HepG2 (cell line): ENCODE results near the gene CIAO2A. TPM values are rescaled to one million over a fixed set of nuclear protein-coding genes. Genes with fewer than 3 reads are reported as not detected.
A peak's percentile ranks its signal among the peaks of the same experiment; 100 is the strongest.

Experiments
- ATAC-seq: fragments of 200-7000 bp; cut with Tn5 transposase; 3 replicates; pipeline ENCODE4 v1.9.1; 2020; ENCODE audit warnings: mild to moderate bottlenecking, moderate library complexity
- BruUV-seq: library from RNA; stranded (reverse); fragments of 400-500 nt; replicated peaks from 2 replicates; lab custom pipeline; 2021; lab: Mats Ljungman, UMichigan
- CTCF ChIA-PET: fragments of 300-600 bp; formaldehyde crosslinking; extraction: SDS; loops from one replicate; lab custom pipeline; 2021; ENCODE audit warnings: low total read pairs, inconsistent platforms, low intra/inter-chr PET ratio; lab: Yijun Ruan, JAX
- POLR2A ChIA-PET: fragments of 350-600 bp; sonication (Branson Sonifier 250); formaldehyde crosslinking; loops from one replicate; lab custom pipeline; 2020; ENCODE audit warnings: antibody characterized with exemption, inconsistent platforms; lab: Yijun Ruan, JAX
- DNase-seq: peaks from one replicate; pipeline ENCODE4 v3.0.0-alpha.2; 2015; ENCODE audit warnings: low spot score
- FAIRE-seq: peaks from 3 replicates; lab custom pipeline; 2011; peaks lifted over from hg19 to GRCh38; lab: Jason Lieb, UNC
- H2AFZ ChIP-seq: one replicate; pipeline ENCODE4 v1.6.1; 2011; ENCODE audit warnings: low read length, inconsistent platforms
- H3K27ac ChIP-seq: fragments of 300-600 bp; 3 replicates; pipeline ENCODE4 v1.8.0; 2011; ENCODE audit warnings: mixed run types, mild to moderate bottlenecking, mixed read lengths, low read length, inconsistent platforms; ENCODE audit not compliant: insufficient read depth; ENCODE audit errors: extremely low read length
- H3K27me3 ChIP-seq, 2 experiments: fragments of 200-600 bp in 1 of 2; 2 replicates in 1 of 2; 3 replicates in 1 of 2; pipeline versions ENCODE4 v1.6.0 to v1.8.0; 2011; ENCODE audit warnings: low read length in 2 of 2, mild to moderate bottlenecking in 2 of 2, moderate library complexity in 2 of 2, inconsistent platforms in 1 of 2; ENCODE audit not compliant: insufficient read depth in 2 of 2, control insufficient read depth in 1 of 2
- H3K36me3 ChIP-seq, 2 experiments: fragments of 200-600 bp in 1 of 2; replicated peaks in 1 of 2; 2 replicates in 1 of 2; 3 replicates in 1 of 2; pipeline versions ENCODE4 v1.5.1 to v1.8.0; 2011; ENCODE audit warnings: low read length in 2 of 2, inconsistent platforms in 1 of 2; ENCODE audit not compliant: insufficient read depth in 2 of 2, control insufficient read depth in 1 of 2
- H3K4me1 ChIP-seq: 2 replicates; pipeline ENCODE4 v1.5.1; 2012; ENCODE audit warnings: low read length, inconsistent platforms; ENCODE audit not compliant: insufficient read depth
- H3K4me2 ChIP-seq: 2 replicates; pipeline ENCODE4 v1.6.0; 2011; ENCODE audit warnings: low read depth, low read length, inconsistent platforms
- H3K4me3 ChIP-seq, 3 experiments: fragments of 200-600 bp in 1 of 3; sonication (generic), shearing (Covaris generic) in 1 of 3; replicated peaks in 1 of 3; 2 replicates each; pipeline ENCODE4 v1.5.1; 2011 to 2016; ENCODE audit warnings: low read length in 3 of 3, inconsistent platforms in 2 of 3, low read depth in 2 of 3, mild to moderate bottlenecking in 2 of 3, control low read depth in 1 of 3, mixed read lengths in 1 of 3; ENCODE audit not compliant: insufficient read depth in 1 of 3
- H3K79me2 ChIP-seq: one replicate; pipeline ENCODE4 v1.6.1; 2011; ENCODE audit warnings: low read length, inconsistent platforms; ENCODE audit not compliant: insufficient read depth
- H3K9ac ChIP-seq: 2 replicates; pipeline ENCODE4 v1.6.0; 2011; ENCODE audit warnings: mild to moderate bottlenecking, low read depth, low read length, inconsistent platforms; ENCODE audit not compliant: insufficient read depth
- H3K9me3 ChIP-seq: 2 replicates; pipeline ENCODE4 v1.5.1; 2012; ENCODE audit warnings: mild to moderate bottlenecking, low read length
- H4K20me1 ChIP-seq: 2 replicates; pipeline ENCODE4 v1.6.0; 2011; ENCODE audit warnings: inconsistent platforms, mild to moderate bottlenecking, low read length, moderate library complexity; ENCODE audit not compliant: insufficient read depth
- CENPX ChIP-seq: sonication (generic); formaldehyde crosslinking; IDR thresholded peaks from 2 replicates; pipeline ENCODE4 v1.9.0; 2021; ENCODE audit warnings: mild to moderate bottlenecking, missing genetic modification reagents, moderate library complexity
- SNRNP70 ChIP-seq: fragments of 200-400 bp; formaldehyde crosslinking; IDR thresholded peaks from 2 replicates; pipeline ENCODE4 v1.6.1; 2017; ENCODE audit warnings: mild to moderate bottlenecking, low read depth, low read length, moderate library complexity
- TEAD2 ChIP-seq: sonication (generic); formaldehyde crosslinking; IDR thresholded peaks from 2 replicates; pipeline ENCODE4 v1.9.0; 2021; ENCODE audit warnings: missing genetic modification reagents
- ZBTB20 ChIP-seq: sonication (generic); formaldehyde crosslinking; IDR thresholded peaks from 2 replicates; pipeline ENCODE4 v1.8.1; 2023; ENCODE audit warnings: missing genetic modification reagents, low read depth, mild to moderate bottlenecking, borderline replicate concordance
- ZNF605 ChIP-seq: sonication (generic); formaldehyde crosslinking; IDR thresholded peaks from 2 replicates; pipeline ENCODE4 v1.8.0; 2022; ENCODE audit warnings: mild to moderate bottlenecking, missing genetic modification reagents
- ZNF772 ChIP-seq: sonication (generic); formaldehyde crosslinking; IDR thresholded peaks from 2 replicates; pipeline ENCODE4 v1.5.0; 2020; ENCODE audit warnings: mild to moderate bottlenecking, missing genetic modification reagents
- WGBS: methylation state at CpG from one replicate; pipeline ENCODE4 v1.1.6; 2017; ENCODE audit warnings: low lambda C conversion rate; 5-methylcytosine and 5-hydroxymethylcytosine counted together
- in situ Hi-C: cut with HindIII; loops from 2 replicates; pipeline ENCODE4 v1.10.0; 2017; ENCODE audit warnings: low pct_unique_long_range_greater_than_20kb; ENCODE audit not compliant: extremely low pct_ligation_motif_present
- intact Hi-C: fragments of 100-400 bp; cut with micrococcal nuclease; formaldehyde crosslinking; loops from one replicate; pipeline ENCODE4 v1.10.0; 2022; ENCODE audit not compliant: unreplicated experiment
- polyA plus RNA-seq, 8 experiments: library from polyadenylated mRNA; depleted of rRNA in 3 of 8; stranded (reverse) in 7 of 8; unstranded in 1 of 8; fragments of >200 nt; fragmentation: Illumina TruSeq in 4 of 8; extraction: Trizol in 4 of 8; gene quantifications; 2 replicates each; pipeline versions ENCODE4 v1.2.1 to v1.2.3, GENCODE V29; 2011 to 2016; ENCODE audit warnings: low read depth in 4 of 8, missing spikeins in 1 of 8, mixed read lengths in 1 of 8; ENCODE audit not compliant: insufficient read depth in 1 of 8
- total RNA-seq, 5 experiments: library from RNA; depleted of rRNA; stranded (reverse); fragments of >200 nt; fragmentation: Illumina TruSeq; extraction: Trizol; gene quantifications; 2 replicates each; pipeline ENCODE4 v1.2.3, GENCODE V29; 2016; ENCODE audit warnings: low read depth in 1 of 5
- TF ChIP-seq, protein P1 (sequence below): sonication (generic); formaldehyde crosslinking; conservative IDR thresholded peaks from 2 replicates; pipeline ENCODE4 v1.5.0; 2020; ENCODE audit warnings: missing genetic modification reagents
- TF ChIP-seq, protein P2 (sequence below): sonication (generic); formaldehyde crosslinking; IDR thresholded peaks from 2 replicates; pipeline ENCODE4 v1.4.0; 2020; ENCODE audit warnings: missing genetic modification reagents

Gene CIAO2A
- total and polyA plus RNA-seq, 2 of the 13 experiments (the other 11 are each of a cell fraction or from before 2014, with no cell fraction given) = 83.0 to 100 TPM

DNA sequence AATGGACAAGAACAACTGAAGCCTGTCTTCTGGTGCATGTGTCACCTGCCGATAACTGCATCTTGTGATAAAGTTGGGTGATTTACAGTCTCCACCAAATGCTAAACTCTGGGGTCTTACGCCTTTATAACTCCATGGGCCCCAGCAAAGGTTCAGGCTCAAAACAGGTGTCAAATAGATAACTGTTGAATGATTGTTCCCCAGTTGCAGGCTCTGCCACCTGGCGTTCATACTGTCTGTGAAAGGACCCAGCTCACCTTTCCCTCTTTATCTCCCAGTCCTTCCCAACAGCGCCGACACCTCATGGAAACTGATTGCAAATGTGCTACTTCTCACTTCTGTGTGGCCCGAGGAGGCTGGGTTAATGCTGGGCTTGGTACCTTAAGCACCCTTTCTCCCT lies 49.6 kb upstream of the CIAO2A start (continued):
- TF ChIP-seq, protein P1, sequence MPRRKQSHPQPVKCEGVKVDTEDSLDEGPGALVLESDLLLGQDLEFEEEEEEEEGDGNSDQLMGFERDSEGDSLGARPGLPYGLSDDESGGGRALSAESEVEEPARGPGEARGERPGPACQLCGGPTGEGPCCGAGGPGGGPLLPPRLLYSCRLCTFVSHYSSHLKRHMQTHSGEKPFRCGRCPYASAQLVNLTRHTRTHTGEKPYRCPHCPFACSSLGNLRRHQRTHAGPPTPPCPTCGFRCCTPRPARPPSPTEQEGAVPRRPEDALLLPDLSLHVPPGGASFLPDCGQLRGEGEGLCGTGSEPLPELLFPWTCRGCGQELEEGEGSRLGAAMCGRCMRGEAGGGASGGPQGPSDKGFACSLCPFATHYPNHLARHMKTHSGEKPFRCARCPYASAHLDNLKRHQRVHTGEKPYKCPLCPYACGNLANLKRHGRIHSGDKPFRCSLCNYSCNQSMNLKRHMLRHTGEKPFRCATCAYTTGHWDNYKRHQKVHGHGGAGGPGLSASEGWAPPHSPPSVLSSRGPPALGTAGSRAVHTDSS (CRISPR knock-in tag) = no peak
- no peak for TF ChIP-seq ZNF605 (CRISPR knock-in tag)

DNA sequence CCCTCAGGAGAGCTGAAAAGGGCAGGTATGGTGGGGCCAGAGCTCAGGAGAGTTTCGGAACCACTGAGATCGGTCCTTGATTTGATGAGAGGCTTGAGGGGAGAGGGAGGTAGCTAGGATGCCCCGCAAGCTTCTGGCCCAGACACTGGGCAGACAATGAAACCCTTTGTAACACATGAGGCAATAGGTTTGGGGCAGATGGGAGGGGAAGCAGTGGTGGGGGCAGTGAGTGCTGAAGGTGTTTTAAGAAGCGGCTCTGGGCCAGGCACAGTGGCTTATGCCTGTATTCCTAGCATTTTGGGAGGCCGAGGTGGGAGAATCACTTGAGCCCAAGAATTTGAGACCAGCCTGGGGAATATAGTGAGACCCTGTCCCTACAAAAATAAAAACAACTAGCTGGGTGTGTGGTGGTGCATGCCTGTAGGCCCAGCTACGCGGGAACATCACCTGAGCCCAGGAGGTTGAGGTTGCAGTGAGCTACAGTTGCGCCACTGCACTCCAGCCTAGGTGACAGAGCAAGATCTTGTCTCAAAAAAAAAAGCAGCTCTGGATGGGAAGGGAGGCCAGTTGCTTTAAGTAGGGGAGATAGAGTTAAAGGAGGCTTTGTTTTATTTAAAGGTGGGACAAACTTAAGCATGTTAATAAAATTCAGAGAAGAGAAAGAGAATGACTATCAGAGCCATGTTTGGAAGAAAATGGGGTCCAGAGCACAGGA lies 48.3 kb upstream of the CIAO2A start:
- intact Hi-C loops (no loop called here), in situ Hi-C loops (no loop called here)
- Histone ChIP-seq H3K4me1 (peaks cover 40% of the 10 kb centered on the region), H3K4me3 (no peak overlapping the region), H4K20me1 (no peaks in the 10 kb centered on the region), H3K36me3 (peaks cover 20 to 38% of the 10 kb centered on the region in 2 experiments), H3K79me2 (no peaks in the 10 kb centered on the region), H3K27ac (no peak overlapping the region), H3K9ac (no peak overlapping the region), H3K27me3 (no peaks in the 10 kb centered on the region), H3K9me3 (no peaks in the 10 kb centered on the region), H3K4me2 (no peak overlapping the region), H2AFZ (no peak overlapping the region)
- no peak for TF ChIP-seq SNRNP70
- TF ChIP-seq ZBTB20 (CRISPR knock-in tag) = no peak
- no peak for TF ChIP-seq ZNF772
- TF ChIP-seq, protein P2, sequence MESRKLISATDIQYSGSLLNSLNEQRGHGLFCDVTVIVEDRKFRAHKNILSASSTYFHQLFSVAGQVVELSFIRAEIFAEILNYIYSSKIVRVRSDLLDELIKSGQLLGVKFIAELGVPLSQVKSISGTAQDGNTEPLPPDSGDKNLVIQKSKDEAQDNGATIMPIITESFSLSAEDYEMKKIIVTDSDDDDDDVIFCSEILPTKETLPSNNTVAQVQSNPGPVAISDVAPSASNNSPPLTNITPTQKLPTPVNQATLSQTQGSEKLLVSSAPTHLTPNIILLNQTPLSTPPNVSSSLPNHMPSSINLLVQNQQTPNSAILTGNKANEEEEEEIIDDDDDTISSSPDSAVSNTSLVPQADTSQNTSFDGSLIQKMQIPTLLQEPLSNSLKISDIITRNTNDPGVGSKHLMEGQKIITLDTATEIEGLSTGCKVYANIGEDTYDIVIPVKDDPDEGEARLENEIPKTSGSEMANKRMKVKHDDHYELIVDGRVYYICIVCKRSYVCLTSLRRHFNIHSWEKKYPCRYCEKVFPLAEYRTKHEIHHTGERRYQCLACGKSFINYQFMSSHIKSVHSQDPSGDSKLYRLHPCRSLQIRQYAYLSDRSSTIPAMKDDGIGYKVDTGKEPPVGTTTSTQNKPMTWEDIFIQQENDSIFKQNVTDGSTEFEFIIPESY = peak; percentile 31; the same call in 1 of the 2 replicates
- TF ChIP-seq TEAD2 = no peak
- TF ChIP-seq CENPX (CRISPR knock-in tag) = no peak
- BruUV-seq = no TSS peak
- FAIRE-seq (no peak), ATAC-seq (no peak), DNase-seq (no peak)
- ChIA-PET CTCF (no interaction called here), POLR2A (no interaction called here)
- WGBS = 92% methylated on average over 8 of the region's 8 CpGs
